HEK293 (cell line): Measurements from ENCODE around the gene GUCY2F.

Experiments used
- IKZF3 ChIP-seq: fragments of 450-650 bp; IDR thresholded peaks from 2 replicates; pipeline ENCODE4 v1.5.0; 2018; ENCODE audit warnings: missing biosample characterization, mild to moderate bottlenecking, missing genetic modification characterization, moderate library complexity
- YY1 ChIP-seq: fragments of 450-650 bp; formaldehyde crosslinking; IDR thresholded peaks from 2 replicates; pipeline ENCODE4 v1.5.1; 2018; ENCODE audit warnings: missing biosample characterization, missing genetic modification characterization
- ZBTB17 ChIP-seq: fragments of 450-650 bp; formaldehyde crosslinking; IDR thresholded peaks from 2 replicates; pipeline ENCODE4 v1.5.1; 2016; ENCODE audit warnings: missing biosample characterization, missing genetic modification characterization
- ZNF169 ChIP-seq: fragments of 450-650 bp; formaldehyde crosslinking; IDR thresholded peaks from 2 replicates; pipeline ENCODE4 v1.5.1; 2016; ENCODE audit warnings: missing biosample characterization, missing genetic modification characterization
- ZNF416 ChIP-seq: fragments of 450-650 bp; formaldehyde crosslinking; IDR thresholded peaks from 2 replicates; pipeline ENCODE4 v1.5.1; 2016; ENCODE audit warnings: missing biosample characterization, missing genetic modification characterization
- ZNF670 ChIP-seq: fragments of 450-650 bp; formaldehyde crosslinking; IDR thresholded peaks from 2 replicates; pipeline ENCODE4 v1.5.1; 2016; ENCODE audit warnings: missing biosample characterization, missing genetic modification characterization, low read depth
- TF ChIP-seq, protein P1 (sequence below): fragments of 450-650 bp; formaldehyde crosslinking; IDR thresholded peaks from 2 replicates; pipeline ENCODE4 v1.5.1; 2016; ENCODE audit warnings: missing biosample characterization, missing genetic modification characterization

DNA sequence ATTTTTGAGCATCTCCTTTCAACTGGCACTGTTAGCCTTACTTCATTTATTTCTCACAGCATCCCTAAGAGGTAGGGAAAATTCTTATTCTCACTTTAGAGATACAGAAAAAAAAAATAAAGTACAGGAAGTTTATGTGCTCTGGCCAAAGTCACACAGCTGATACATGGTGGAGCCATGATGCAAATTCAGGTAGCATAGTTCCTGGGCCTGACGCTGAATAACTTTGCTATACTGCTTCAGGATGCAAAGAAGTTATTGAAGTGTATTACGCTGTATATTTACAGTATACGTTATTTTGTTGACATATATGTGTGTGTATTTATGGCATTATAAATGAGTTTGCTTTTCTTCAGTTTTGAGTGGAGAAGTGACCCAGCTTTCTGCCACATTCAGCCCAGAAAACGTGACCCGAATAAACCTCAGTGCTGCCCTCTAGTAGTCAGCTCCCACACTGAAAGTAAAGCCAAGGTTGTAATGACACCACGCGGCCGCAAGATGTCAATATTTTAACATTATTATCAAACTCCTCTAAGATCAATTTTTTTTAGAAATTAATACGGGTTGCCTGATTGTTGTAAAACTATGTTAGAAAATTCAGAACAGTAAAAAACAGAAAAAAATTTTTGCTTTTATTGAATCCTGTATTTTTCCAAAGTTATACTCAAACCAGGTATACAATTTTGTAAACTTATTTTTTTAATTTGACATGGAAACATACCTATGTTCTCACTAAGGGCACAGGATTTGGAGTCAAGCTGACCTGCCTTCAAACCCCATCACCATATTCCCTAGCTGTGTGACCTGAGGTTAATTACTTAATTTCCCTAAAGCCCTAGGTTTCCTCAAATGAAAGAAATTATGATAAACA, 3.8 kb upstream of the GUCY2F start:
- no peak for TF ChIP-seq IKZF3 (tag by site-specific recombination)
- TF ChIP-seq, protein P1, sequence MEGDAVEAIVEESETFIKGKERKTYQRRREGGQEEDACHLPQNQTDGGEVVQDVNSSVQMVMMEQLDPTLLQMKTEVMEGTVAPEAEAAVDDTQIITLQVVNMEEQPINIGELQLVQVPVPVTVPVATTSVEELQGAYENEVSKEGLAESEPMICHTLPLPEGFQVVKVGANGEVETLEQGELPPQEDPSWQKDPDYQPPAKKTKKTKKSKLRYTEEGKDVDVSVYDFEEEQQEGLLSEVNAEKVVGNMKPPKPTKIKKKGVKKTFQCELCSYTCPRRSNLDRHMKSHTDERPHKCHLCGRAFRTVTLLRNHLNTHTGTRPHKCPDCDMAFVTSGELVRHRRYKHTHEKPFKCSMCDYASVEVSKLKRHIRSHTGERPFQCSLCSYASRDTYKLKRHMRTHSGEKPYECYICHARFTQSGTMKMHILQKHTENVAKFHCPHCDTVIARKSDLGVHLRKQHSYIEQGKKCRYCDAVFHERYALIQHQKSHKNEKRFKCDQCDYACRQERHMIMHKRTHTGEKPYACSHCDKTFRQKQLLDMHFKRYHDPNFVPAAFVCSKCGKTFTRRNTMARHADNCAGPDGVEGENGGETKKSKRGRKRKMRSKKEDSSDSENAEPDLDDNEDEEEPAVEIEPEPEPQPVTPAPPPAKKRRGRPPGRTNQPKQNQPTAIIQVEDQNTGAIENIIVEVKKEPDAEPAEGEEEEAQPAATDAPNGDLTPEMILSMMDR (tag by site-specific recombination), result peak; percentile 84
- no peak for TF ChIP-seq ZNF416
- TF ChIP-seq ZNF670, result no peak
- no peak for TF ChIP-seq YY1 (tag by site-specific recombination)
- no peak for TF ChIP-seq ZNF169 (tag by site-specific recombination)
- TF ChIP-seq ZBTB17 (tag by site-specific recombination), result no peak
